ENCODE data around the gene RALGPS1.

DNA sequence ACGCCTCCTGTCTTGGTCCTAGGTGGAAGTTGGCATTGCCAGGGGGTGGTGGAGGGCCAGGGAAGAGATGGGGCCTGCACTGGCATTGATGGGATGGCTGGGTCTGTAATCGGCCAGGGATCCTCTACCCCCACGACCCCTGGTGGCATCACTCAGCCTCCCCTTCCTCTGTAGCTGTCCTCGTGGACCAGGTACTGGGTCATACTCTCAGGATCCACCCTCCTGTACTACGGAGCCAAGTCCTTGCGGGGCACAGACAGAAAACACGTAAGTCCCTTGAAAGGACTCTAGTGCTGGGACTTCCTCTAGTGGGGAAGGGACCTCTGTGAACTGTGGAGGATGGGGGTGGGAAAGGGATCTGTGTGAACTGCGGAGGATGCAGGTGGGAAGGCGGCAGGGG is 297.9 kb downstream of the RALGPS1 start:
- TF ChIP-seq, protein P1, sequence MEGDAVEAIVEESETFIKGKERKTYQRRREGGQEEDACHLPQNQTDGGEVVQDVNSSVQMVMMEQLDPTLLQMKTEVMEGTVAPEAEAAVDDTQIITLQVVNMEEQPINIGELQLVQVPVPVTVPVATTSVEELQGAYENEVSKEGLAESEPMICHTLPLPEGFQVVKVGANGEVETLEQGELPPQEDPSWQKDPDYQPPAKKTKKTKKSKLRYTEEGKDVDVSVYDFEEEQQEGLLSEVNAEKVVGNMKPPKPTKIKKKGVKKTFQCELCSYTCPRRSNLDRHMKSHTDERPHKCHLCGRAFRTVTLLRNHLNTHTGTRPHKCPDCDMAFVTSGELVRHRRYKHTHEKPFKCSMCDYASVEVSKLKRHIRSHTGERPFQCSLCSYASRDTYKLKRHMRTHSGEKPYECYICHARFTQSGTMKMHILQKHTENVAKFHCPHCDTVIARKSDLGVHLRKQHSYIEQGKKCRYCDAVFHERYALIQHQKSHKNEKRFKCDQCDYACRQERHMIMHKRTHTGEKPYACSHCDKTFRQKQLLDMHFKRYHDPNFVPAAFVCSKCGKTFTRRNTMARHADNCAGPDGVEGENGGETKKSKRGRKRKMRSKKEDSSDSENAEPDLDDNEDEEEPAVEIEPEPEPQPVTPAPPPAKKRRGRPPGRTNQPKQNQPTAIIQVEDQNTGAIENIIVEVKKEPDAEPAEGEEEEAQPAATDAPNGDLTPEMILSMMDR (conservative IDR thresholded peaks at IDR 0.05 in 1 of 2, IDR thresholded peaks at IDR 0.05 in 1 of 2; ENCODE audit: low read depth in 1 of 2, low read length in 2 of 2) = no peak
- TF ChIP-seq EZH2 (IDR thresholded peaks at IDR 0.05; ENCODE audit: low read length, missing control alignments) = no peak

Measured in fibroblast of lung (primary cell).